G401 (cell line): ENCODE measurements around the gene HLA-DRB5. TPM values are rescaled to one million over a fixed set of nuclear protein-coding genes. Genes with fewer than 3 reads are reported as not detected.
"Not testable (repeated sequence)": the region's sequence is repeated elsewhere in the genome, so short reads cannot be mapped to it uniquely, and the experiment has no call there.

ENCODE experiments used
- DNase-seq: peaks from one replicate; pipeline ENCODE4 v3.0.0-alpha.2; 2015; ENCODE audit warnings: low spot score
- in situ Hi-C: cut with HindIII; loops from 2 replicates; pipeline ENCODE4 v1.10.0; 2016; ENCODE audit warnings: low sequenced_read_pairs, mixed read lengths
- total RNA-seq: library from RNA; depleted of rRNA; stranded (reverse); fragments of >200 nt; shearing (Covaris generic); gene quantifications from 2 replicates; pipeline ENCODE4 v1.2.3, GENCODE V29; 2014; rRNA removed

The HLA-DRB5 gene
- total RNA-seq, 1 experiment from 2014 or later, result not detected

GRCh38 chr6:32519118-32519909, 10.8 kb downstream of the HLA-DRB5 start:
- in situ Hi-C loops, result no loop called here

GRCh38 chr6:32517654-32518445, 12.2 kb downstream of the HLA-DRB5 start:
- DNase-seq, result no peak
- in situ Hi-C loops, result no loop called here

More at GRCh38 chr6:32519118-32519909, 10.8 kb downstream of the HLA-DRB5 start:
- DNase-seq, result no peak

GRCh38 chr6:32501016-32501415, 29.1 kb downstream of the HLA-DRB5 start:
- in situ Hi-C loops, result no loop called here
- no peak for DNase-seq

GRCh38 chr6:32492351-32492750, 37.7 kb downstream of the HLA-DRB5 start:
- DNase-seq, result no peak
- in situ Hi-C loops, result no loop called here

GRCh38 chr6:32491700-32492099, 38.4 kb downstream of the HLA-DRB5 start:
- DNase-seq, result no peak
- in situ Hi-C loops, result no loop called here

- no peak for DNase-seq
- in situ Hi-C loops, result no loop called here
These were observed 42.0 kb downstream of the HLA-DRB5 start for GRCh38 chr6:32488083-32488482.

- DNase-seq, result no peak
- in situ Hi-C loops, result no loop called here
These were observed 45.5 kb downstream of the HLA-DRB5 start for GRCh38 chr6:32484614-32484998.

GRCh38 chr6:32483968-32484613, 46.0 kb downstream of the HLA-DRB5 start:
- in situ Hi-C loops, result no loop called here
- DNase-seq, result no peak

GRCh38 chr6:32475392-32476206, 54.5 kb downstream of the HLA-DRB5 start:
- no peak for DNase-seq
- in situ Hi-C loops, result no loop called here

GRCh38 chr6:32473376-32474348, 56.4 kb downstream of the HLA-DRB5 start:
- in situ Hi-C loops, DNase-seq: not testable (repeated sequence)

- DNase-seq, result no peak
- in situ Hi-C loops, result no loop called here
These were observed 57.2 kb downstream of the HLA-DRB5 start for GRCh38 chr6:32472781-32473375.

- in situ Hi-C loops, DNase-seq: not testable (repeated sequence)
These were observed 62.2 kb downstream of the HLA-DRB5 start for GRCh38 chr6:32467743-32468503.

Other genes starting within 250 kb of the HLA-DRB5 start
- gene TSBP1, start 158.4 kb downstream of the HLA-DRB5 start, total RNA-seq, result not detected in 2 replicates
- gene BTNL2, start 123.1 kb downstream of the HLA-DRB5 start, total RNA-seq, result not detected in 2 replicates
- gene HLA-DRA, start 90.4 kb downstream of the HLA-DRB5 start, total RNA-seq, result not detected in 2 replicates
- not detected in 2 replicates for gene HLA-DRB1, start 59.6 kb upstream of the HLA-DRB5 start, total RNA-seq
- not detected in 2 replicates for gene HLA-DQA1, start 107.1 kb upstream of the HLA-DRB5 start, total RNA-seq
- gene HLA-DQB1, start 136.4 kb upstream of the HLA-DRB5 start, total RNA-seq, result not detected in 2 replicates
- gene HLA-DQA2, start 211.1 kb upstream of the HLA-DRB5 start, total RNA-seq, result not detected in 2 replicates
- not detected in 2 replicates for gene HLA-DQB2, start 233.2 kb upstream of the HLA-DRB5 start, total RNA-seq